GM23338 (cell line): Measurements from ENCODE around the gene TARS2. TPM values are rescaled to one million over a fixed set of nuclear protein-coding genes. Genes with fewer than 3 reads are reported as not detected.
A peak's percentile ranks its signal among the peaks of the same experiment; 100 is the strongest.

Experiments
- ATAC-seq: fragments of 200-7000 bp; cut with Tn5 transposase; 3 replicates; pipeline ENCODE4 v1.9.1; 2020
- DNase-seq: peaks from one replicate; pipeline ENCODE4 v3.0.0-alpha.2; 2015; ENCODE audit warnings: low spot score
- H2AFZ ChIP-seq: fragments of 200-600 bp; sonication (generic); 2 replicates; pipeline ENCODE4 v1.8.0; 2016; ENCODE audit warnings: antibody characterized with exemption, mild to moderate bottlenecking, moderate library complexity
- H3F3A ChIP-seq: fragments of 200-600 bp; sonication (generic); replicated peaks from 2 replicates; pipeline ENCODE4 v1.8.0; 2017; ENCODE audit warnings: antibody characterized with exemption, mixed run types, low read depth
- H3K27ac ChIP-seq: fragments of 200-600 bp; sonication (generic); 2 replicates; pipeline ENCODE4 v1.6.1; 2016; ENCODE audit warnings: low read depth
- H3K27me3 ChIP-seq: fragments of 200-600 bp; sonication (generic); 2 replicates; pipeline ENCODE4 v1.8.0; 2016; ENCODE audit warnings: mild to moderate bottlenecking, mixed run types, moderate library complexity; ENCODE audit not compliant: insufficient read depth
- H3K36me3 ChIP-seq: fragments of 200-600 bp; sonication (generic); 2 replicates; pipeline ENCODE4 v1.8.0; 2016; ENCODE audit warnings: mild to moderate bottlenecking; ENCODE audit not compliant: insufficient read depth
- H3K4me1 ChIP-seq: fragments of 200-600 bp; sonication (generic); 2 replicates; pipeline ENCODE4 v1.8.0; 2016; ENCODE audit warnings: mild to moderate bottlenecking, moderate library complexity; ENCODE audit not compliant: insufficient read depth
- H3K4me2 ChIP-seq: fragments of 200-600 bp; sonication (generic); 2 replicates; pipeline ENCODE4 v1.7.1; 2017; ENCODE audit warnings: mixed run types
- H3K4me3 ChIP-seq: fragments of 200-600 bp; sonication (generic); 2 replicates; pipeline ENCODE4 v1.6.1; 2016; ENCODE audit warnings: mixed run types
- H3K79me2 ChIP-seq: fragments of 200-600 bp; sonication (generic); replicated peaks from 2 replicates; pipeline ENCODE4 v1.8.0; 2017; ENCODE audit warnings: mild to moderate bottlenecking; ENCODE audit not compliant: insufficient read depth
- H3K9me2 ChIP-seq: fragments of 200-600 bp; sonication (generic); 2 replicates; pipeline ENCODE4 v1.8.0; 2017; ENCODE audit not compliant: insufficient read depth
- H4K20me1 ChIP-seq: fragments of 200-600 bp; sonication (generic); replicated peaks from 2 replicates; pipeline ENCODE4 v1.8.0; 2017; ENCODE audit warnings: mild to moderate bottlenecking; ENCODE audit not compliant: insufficient read depth
- H3K27ac Mint-ChIP-seq: 2 replicates; pipeline ENCODE4 v1.8.0; 2020; ENCODE audit warnings: inconsistent platforms, mild to moderate bottlenecking, moderate library complexity, mixed read lengths
- H3K27me3 Mint-ChIP-seq: 3 replicates; pipeline ENCODE4 v1.8.0; 2022; ENCODE audit warnings: low read depth, mild to moderate bottlenecking, moderate library complexity, mixed read lengths, inconsistent platforms; ENCODE audit not compliant: insufficient read depth, poor library complexity
- H3K36me3 Mint-ChIP-seq: 3 replicates; pipeline ENCODE4 v1.8.0; 2021; ENCODE audit warnings: low read depth, mild to moderate bottlenecking, inconsistent platforms, moderate library complexity, mixed read lengths
- H3K4me1 Mint-ChIP-seq: 3 replicates; pipeline ENCODE4 v1.8.0; 2020; ENCODE audit warnings: mild to moderate bottlenecking, inconsistent platforms, mixed read lengths
- H3K4me3 Mint-ChIP-seq: 3 replicates; pipeline ENCODE4 v1.8.0; 2021; ENCODE audit warnings: moderate library complexity, mild to moderate bottlenecking, inconsistent platforms, mixed read lengths
- H3K9me3 Mint-ChIP-seq: 3 replicates; pipeline ENCODE4 v1.8.0; 2020; ENCODE audit warnings: moderate library complexity, mild to moderate bottlenecking, inconsistent platforms, mixed read lengths
- CREB1 ChIP-seq: fragments of 250-450 bp; sonication (Bioruptor Pico); IDR thresholded peaks from 2 replicates; pipeline ENCODE4 v1.5.0; 2020; ENCODE audit warnings: low read depth, mild to moderate bottlenecking, moderate library complexity
- EZH2 ChIP-seq: fragments of 200-600 bp; sonication (generic); IDR thresholded peaks from one replicate; pipeline ENCODE4 v1.8.0; 2017; ENCODE audit warnings: antibody characterized with exemption, mild to moderate bottlenecking, low read depth; ENCODE audit not compliant: unreplicated experiment
- EZH2phosphoT487 ChIP-seq: fragments of 200-600 bp; sonication (generic); IDR thresholded peaks from one replicate; pipeline ENCODE4 v1.8.1; 2018; ENCODE audit warnings: antibody characterized with exemption; ENCODE audit not compliant: unreplicated experiment
- JUNB ChIP-seq: IDR thresholded peaks from one replicate; pipeline ENCODE4 v1.6.1; 2016; ENCODE audit warnings: antibody characterized with exemption; ENCODE audit not compliant: unreplicated experiment
- NANOG ChIP-seq: IDR thresholded peaks from 2 replicates; pipeline ENCODE4 v1.6.1; 2016; ENCODE audit warnings: antibody characterized with exemption, borderline replicate concordance
- POLR2AphosphoS5 ChIP-seq: IDR thresholded peaks from 2 replicates; pipeline ENCODE4 v1.6.1; 2016; ENCODE audit warnings: antibody characterized with exemption, low read depth
- STAT1 ChIP-seq: IDR thresholded peaks from one replicate; pipeline ENCODE4 v1.6.1; 2016; ENCODE audit warnings: antibody characterized with exemption; ENCODE audit not compliant: unreplicated experiment
- ZNF114 ChIP-seq: fragments of 250-450 bp; sonication (Bioruptor Pico); IDR thresholded peaks from 2 replicates; pipeline ENCODE4 v1.5.0; 2020; ENCODE audit warnings: mild to moderate bottlenecking, moderate library complexity
- ZNF331 ChIP-seq: fragments of 250-450 bp; sonication (Bioruptor Pico); IDR thresholded peaks from 2 replicates; pipeline ENCODE4 v1.5.0; 2020; ENCODE audit warnings: low read depth, mild to moderate bottlenecking, moderate library complexity
- polyA plus RNA-seq: library from polyadenylated mRNA; unstranded; fragments of >200 nt; fragmentation: Nextera tagmentation; extraction: Ambion mirVana; gene quantifications from 2 replicates; pipeline ENCODE4 v1.2.1, GENCODE V29; 2016
- total RNA-seq: library from RNA; depleted of rRNA; stranded (reverse); fragments of >200 nt; shearing (Covaris generic); gene quantifications from 2 replicates; pipeline ENCODE4 v1.2.3, GENCODE V29; 2014
- TF ChIP-seq, protein P1 (sequence below): IDR thresholded peaks from 2 replicates; pipeline ENCODE4 v1.6.1; 2016; ENCODE audit warnings: antibody characterized with exemption
- TF ChIP-seq, protein P2 (sequence below): IDR thresholded peaks from one replicate; pipeline ENCODE4 v1.6.1; 2018; ENCODE audit warnings: antibody characterized with exemption; ENCODE audit not compliant: unreplicated experiment
- TF ChIP-seq, protein P3 (sequence below), 2 experiments: fragments of 200-600 bp in 1 of 2; sonication (generic) in 1 of 2; conservative IDR thresholded peaks; 2 replicates each; pipeline versions ENCODE4 v1.5.1 to v1.6.1; 2016 to 2017; ENCODE audit warnings: antibody characterized with exemption in 2 of 2, low read depth in 2 of 2, mild to moderate bottlenecking in 2 of 2, moderate library complexity in 1 of 2
- TF ChIP-seq, protein P4 (sequence below): fragments of 250-450 bp; sonication (Bioruptor Pico); IDR thresholded peaks from 2 replicates; pipeline ENCODE4 v1.5.0; 2020; ENCODE audit warnings: mild to moderate bottlenecking, moderate library complexity

Gene TARS2
- total and polyA plus RNA-seq, 2 experiments from 2014 or later: 19.5 to 28.4 TPM

DNA sequence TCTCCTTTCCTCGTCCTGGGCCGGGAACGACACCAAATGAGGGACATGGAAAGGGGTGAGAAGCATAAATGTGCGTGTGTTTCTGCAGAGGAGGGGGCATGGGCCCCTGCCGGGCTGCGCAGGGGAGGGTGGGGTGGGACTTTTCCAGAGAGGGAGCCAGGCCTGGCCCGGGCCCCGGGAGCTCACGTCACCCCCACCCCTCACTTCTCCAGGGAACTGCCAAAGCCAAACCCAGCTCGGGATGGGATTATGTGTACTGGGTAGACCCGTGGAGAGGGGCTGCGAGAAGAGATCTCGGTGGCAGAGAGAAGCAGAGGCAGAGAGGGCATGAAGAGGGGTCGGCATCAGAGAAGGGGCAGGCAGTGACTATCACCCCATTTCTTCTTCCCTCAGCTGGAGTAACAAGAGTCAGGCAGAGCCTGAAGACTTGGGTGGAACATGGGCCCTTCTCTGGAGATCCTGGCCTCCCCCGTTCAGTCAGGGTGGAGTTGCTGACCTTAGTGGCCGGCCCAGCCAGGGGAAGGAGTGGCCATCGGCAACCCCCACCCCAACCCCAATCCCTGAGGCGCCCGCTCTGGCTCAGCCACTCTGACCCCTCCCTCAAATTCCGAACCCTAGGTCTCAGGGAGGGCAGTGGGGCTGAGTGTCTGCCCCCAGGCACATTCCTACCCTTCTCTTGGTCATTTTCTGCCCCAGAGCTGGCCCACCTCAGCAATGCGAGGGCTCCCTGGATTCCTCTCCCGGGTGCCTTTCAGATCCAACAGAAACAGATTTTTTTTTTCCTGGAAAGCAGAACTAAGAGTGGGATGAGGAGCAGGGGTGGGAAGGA is 63.2 kb downstream of the TARS2 start:
- Histone ChIP-seq H3K36me3 (no peaks in the 10 kb centered on the region), H3K27me3 (peaks cover 30% of the 10 kb centered on the region), H3K4me3 (peak overlapping the region; percentile 83; the same call in 1 of the 2 replicates), H3K9me2 (no peaks in the 10 kb centered on the region), H2AFZ (no peak overlapping the region), H3K4me1 (peaks cover 11% of the 10 kb centered on the region; the same call in 1 of the 2 replicates), H4K20me1 (no peaks in the 10 kb centered on the region), H3K27ac (no peak overlapping the region), H3F3A (peaks cover 9% of the 10 kb centered on the region), H3K4me2 (peak overlapping the region; percentile 82; the same call in 1 of the 2 replicates), H3K79me2 (no peaks in the 10 kb centered on the region)
- ATAC-seq: no peak
- Mint-ChIP-seq H3K27ac (no peak overlapping the region), H3K36me3 (no peaks in the 10 kb centered on the region; the same call in 2 of the 3 replicates), H3K9me3 (no peaks in the 10 kb centered on the region), H3K27me3 (peaks cover 33% of the 10 kb centered on the region), H3K4me3 (no peak overlapping the region), H3K4me1 (peaks cover 26% of the 10 kb centered on the region)
- peak; percentile 29 for DNase-seq
- no peak for TF ChIP-seq EZH2phosphoT487
- TF ChIP-seq, protein P1, sequence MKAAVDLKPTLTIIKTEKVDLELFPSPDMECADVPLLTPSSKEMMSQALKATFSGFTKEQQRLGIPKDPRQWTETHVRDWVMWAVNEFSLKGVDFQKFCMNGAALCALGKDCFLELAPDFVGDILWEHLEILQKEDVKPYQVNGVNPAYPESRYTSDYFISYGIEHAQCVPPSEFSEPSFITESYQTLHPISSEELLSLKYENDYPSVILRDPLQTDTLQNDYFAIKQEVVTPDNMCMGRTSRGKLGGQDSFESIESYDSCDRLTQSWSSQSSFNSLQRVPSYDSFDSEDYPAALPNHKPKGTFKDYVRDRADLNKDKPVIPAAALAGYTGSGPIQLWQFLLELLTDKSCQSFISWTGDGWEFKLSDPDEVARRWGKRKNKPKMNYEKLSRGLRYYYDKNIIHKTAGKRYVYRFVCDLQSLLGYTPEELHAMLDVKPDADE: no peak
- TF ChIP-seq, protein P2, sequence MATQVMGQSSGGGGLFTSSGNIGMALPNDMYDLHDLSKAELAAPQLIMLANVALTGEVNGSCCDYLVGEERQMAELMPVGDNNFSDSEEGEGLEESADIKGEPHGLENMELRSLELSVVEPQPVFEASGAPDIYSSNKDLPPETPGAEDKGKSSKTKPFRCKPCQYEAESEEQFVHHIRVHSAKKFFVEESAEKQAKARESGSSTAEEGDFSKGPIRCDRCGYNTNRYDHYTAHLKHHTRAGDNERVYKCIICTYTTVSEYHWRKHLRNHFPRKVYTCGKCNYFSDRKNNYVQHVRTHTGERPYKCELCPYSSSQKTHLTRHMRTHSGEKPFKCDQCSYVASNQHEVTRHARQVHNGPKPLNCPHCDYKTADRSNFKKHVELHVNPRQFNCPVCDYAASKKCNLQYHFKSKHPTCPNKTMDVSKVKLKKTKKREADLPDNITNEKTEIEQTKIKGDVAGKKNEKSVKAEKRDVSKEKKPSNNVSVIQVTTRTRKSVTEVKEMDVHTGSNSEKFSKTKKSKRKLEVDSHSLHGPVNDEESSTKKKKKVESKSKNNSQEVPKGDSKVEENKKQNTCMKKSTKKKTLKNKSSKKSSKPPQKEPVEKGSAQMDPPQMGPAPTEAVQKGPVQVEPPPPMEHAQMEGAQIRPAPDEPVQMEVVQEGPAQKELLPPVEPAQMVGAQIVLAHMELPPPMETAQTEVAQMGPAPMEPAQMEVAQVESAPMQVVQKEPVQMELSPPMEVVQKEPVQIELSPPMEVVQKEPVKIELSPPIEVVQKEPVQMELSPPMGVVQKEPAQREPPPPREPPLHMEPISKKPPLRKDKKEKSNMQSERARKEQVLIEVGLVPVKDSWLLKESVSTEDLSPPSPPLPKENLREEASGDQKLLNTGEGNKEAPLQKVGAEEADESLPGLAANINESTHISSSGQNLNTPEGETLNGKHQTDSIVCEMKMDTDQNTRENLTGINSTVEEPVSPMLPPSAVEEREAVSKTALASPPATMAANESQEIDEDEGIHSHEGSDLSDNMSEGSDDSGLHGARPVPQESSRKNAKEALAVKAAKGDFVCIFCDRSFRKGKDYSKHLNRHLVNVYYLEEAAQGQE: no peak
- TF ChIP-seq JUNB: no peak
- TF ChIP-seq CREB1 (CRISPR knock-in tag): no peak
- no peak for TF ChIP-seq POLR2AphosphoS5
- no peak for TF ChIP-seq STAT1
- TF ChIP-seq, protein P3, sequence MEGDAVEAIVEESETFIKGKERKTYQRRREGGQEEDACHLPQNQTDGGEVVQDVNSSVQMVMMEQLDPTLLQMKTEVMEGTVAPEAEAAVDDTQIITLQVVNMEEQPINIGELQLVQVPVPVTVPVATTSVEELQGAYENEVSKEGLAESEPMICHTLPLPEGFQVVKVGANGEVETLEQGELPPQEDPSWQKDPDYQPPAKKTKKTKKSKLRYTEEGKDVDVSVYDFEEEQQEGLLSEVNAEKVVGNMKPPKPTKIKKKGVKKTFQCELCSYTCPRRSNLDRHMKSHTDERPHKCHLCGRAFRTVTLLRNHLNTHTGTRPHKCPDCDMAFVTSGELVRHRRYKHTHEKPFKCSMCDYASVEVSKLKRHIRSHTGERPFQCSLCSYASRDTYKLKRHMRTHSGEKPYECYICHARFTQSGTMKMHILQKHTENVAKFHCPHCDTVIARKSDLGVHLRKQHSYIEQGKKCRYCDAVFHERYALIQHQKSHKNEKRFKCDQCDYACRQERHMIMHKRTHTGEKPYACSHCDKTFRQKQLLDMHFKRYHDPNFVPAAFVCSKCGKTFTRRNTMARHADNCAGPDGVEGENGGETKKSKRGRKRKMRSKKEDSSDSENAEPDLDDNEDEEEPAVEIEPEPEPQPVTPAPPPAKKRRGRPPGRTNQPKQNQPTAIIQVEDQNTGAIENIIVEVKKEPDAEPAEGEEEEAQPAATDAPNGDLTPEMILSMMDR (conservative IDR thresholded peaks at IDR 0.05; ENCODE audit: low read depth in 2 of 2): no peak
- TF ChIP-seq NANOG: no peak
- no peak for TF ChIP-seq ZNF331
- no peak for TF ChIP-seq EZH2
- no peak for TF ChIP-seq ZNF114 (CRISPR knock-in tag)
- TF ChIP-seq, protein P4, sequence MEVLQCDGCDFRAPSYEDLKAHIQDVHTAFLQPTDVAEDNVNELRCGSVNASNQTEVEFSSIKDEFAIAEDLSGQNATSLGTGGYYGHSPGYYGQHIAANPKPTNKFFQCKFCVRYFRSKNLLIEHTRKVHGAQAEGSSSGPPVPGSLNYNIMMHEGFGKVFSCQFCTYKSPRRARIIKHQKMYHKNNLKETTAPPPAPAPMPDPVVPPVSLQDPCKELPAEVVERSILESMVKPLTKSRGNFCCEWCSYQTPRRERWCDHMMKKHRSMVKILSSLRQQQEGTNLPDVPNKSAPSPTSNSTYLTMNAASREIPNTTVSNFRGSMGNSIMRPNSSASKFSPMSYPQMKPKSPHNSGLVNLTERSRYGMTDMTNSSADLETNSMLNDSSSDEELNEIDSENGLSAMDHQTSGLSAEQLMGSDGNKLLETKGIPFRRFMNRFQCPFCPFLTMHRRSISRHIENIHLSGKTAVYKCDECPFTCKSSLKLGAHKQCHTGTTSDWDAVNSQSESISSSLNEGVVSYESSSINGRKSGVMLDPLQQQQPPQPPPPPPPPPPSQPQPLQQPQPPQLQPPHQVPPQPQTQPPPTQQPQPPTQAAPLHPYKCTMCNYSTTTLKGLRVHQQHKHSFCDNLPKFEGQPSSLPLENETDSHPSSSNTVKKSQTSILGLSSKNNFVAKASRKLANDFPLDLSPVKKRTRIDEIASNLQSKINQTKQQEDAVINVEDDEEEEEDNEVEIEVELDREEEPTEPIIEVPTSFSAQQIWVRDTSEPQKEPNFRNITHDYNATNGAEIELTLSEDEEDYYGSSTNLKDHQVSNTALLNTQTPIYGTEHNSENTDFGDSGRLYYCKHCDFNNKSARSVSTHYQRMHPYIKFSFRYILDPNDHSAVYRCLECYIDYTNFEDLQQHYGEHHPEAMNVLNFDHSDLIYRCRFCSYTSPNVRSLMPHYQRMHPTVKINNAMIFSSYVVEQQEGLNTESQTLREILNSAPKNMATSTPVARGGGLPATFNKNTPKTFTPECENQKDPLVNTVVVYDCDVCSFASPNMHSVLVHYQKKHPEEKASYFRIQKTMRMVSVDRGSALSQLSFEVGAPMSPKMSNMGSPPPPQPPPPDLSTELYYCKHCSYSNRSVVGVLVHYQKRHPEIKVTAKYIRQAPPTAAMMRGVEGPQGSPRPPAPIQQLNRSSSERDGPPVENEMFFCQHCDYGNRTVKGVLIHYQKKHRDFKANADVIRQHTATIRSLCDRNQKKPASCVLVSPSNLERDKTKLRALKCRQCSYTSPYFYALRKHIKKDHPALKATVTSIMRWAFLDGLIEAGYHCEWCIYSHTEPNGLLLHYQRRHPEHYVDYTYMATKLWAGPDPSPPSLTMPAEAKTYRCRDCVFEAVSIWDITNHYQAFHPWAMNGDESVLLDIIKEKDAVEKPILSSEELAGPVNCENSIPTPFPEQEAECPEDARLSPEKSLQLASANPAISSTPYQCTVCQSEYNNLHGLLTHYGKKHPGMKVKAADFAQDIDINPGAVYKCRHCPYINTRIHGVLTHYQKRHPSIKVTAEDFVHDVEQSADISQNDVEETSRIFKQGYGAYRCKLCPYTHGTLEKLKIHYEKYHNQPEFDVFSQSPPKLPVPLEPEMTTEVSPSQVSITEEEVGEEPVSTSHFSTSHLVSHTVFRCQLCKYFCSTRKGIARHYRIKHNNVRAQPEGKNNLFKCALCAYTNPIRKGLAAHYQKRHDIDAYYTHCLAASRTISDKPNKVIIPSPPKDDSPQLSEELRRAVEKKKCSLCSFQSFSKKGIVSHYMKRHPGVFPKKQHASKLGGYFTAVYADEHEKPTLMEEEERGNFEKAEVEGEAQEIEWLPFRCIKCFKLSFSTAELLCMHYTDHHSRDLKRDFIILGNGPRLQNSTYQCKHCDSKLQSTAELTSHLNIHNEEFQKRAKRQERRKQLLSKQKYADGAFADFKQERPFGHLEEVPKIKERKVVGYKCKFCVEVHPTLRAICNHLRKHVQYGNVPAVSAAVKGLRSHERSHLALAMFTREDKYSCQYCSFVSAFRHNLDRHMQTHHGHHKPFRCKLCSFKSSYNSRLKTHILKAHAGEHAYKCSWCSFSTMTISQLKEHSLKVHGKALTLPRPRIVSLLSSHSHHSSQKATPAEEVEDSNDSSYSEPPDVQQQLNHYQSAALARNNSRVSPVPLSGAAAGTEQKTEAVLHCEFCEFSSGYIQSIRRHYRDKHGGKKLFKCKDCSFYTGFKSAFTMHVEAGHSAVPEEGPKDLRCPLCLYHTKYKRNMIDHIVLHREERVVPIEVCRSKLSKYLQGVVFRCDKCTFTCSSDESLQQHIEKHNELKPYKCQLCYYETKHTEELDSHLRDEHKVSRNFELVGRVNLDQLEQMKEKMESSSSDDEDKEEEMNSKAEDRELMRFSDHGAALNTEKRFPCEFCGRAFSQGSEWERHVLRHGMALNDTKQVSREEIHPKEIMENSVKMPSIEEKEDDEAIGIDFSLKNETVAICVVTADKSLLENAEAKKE (CRISPR knock-in tag): no peak
